Measurements from ENCODE around the gene IL17F. TPM values are rescaled to one million over a fixed set of nuclear protein-coding genes. Genes with fewer than 3 reads are reported as not detected.

Gene IL17F
- total and polyA plus RNA-seq, 4 donors = not detected

DNA sequence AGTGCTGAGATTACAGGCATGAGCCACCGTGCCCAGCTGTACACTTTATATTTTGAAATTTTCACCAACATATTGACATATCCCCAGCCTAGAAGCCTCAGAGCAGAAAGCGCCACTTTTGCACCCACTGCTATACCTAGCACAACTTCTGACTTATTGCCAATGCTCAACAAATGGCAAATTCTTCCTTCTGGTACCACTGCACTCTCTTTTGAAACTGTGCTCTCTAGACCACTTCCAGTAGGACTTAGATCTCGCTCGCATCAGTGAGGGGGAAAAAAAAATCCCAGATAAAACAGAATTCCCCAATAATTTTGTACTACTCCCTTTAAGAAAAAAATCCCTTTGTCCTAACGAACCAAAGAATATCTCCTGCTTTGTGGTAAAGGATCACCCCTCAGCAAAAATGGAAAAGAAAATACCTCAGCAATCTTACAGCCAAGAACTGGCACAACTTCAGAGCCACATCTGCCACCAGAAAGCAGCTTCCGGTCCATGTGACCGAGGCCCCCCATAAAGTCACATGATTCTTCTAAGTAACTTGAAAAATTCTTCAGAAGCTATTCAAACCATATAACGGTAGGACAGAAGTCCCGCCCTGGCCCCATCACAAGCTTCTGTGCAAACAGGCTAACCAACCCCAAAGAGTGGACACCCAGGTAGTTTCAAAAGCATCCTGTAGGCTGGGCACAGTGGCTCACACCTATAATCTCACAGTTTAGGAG is 18.5 kb upstream of the IL17F start:
- Histone ChIP-seq H3K36me3 (ENCODE audit: control insufficient read depth in 4 of 4, insufficient read depth in 3 of 4, low read depth in 1 of 4, low read length in 3 of 4) (peaks cover 6 to 39% (median 18%) of the 10 kb centered on the region in 4 donors), H3K4me1 (ENCODE audit: control insufficient read depth in 4 of 4, insufficient read depth in 4 of 4, low read length in 3 of 4) (no peaks in the 10 kb centered on the region), H3K9me3 (ENCODE audit: control insufficient read depth in 4 of 4, low read length in 3 of 4) (no peaks in the 10 kb centered on the region), H3K27me3 (ENCODE audit: control insufficient read depth in 4 of 4, insufficient read depth in 4 of 4, low read length in 3 of 4) (no peaks in the 10 kb centered on the region), H3K9ac (ENCODE audit: low read depth in 1 of 2, low read length in 2 of 2) (no peak overlapping the region), H3K27ac (ENCODE audit: low read depth in 1 of 2, low read length in 2 of 2) (no peak overlapping the region), H3K4me3 (ENCODE audit: low read depth in 1 of 3, low read length in 3 of 3) (no peak overlapping the region)
- WGBS = 92% methylated on average over 9 of the region's 9 CpGs
- DNase-seq (ENCODE audit: low spot score) = no peak
- TF ChIP-seq GABPA (IDR thresholded peaks at IDR 0.05 in 1 of 2, conservative IDR thresholded peaks at IDR 0.05 in 1 of 2) (no peak), EGR1 (IDR thresholded peaks at IDR 0.05; ENCODE audit: low read depth in 2 of 2) (no peak), ZBTB33 (IDR thresholded peaks at IDR 0.05) (no peak), FOXA1 (IDR thresholded peaks at IDR 0.05) (no peak), RAD21 (IDR thresholded peaks at IDR 0.05) (no peak)

GRCh38 chr6:52261229-52261628 is 16.9 kb upstream of the IL17F start:
- WGBS = 89% methylated on average over 6 of the region's 6 CpGs
- Histone ChIP-seq H3K9ac (ENCODE audit: low read depth in 1 of 2, low read length in 2 of 2) (no peak overlapping the region), H3K9me3 (ENCODE audit: control insufficient read depth in 4 of 4, low read length in 3 of 4) (no peaks in the 10 kb centered on the region), H3K4me3 (ENCODE audit: low read depth in 1 of 3, low read length in 3 of 3) (no peak overlapping the region), H3K36me3 (ENCODE audit: control insufficient read depth in 4 of 4, insufficient read depth in 3 of 4, low read depth in 1 of 4, low read length in 3 of 4) (peaks cover 2 to 26% (median 10%) of the 10 kb centered on the region in 4 donors), H3K4me1 (ENCODE audit: control insufficient read depth in 4 of 4, insufficient read depth in 4 of 4, low read length in 3 of 4) (no peaks in the 10 kb centered on the region), H3K27me3 (ENCODE audit: control insufficient read depth in 4 of 4, insufficient read depth in 4 of 4, low read length in 3 of 4) (no peaks in the 10 kb centered on the region), H3K27ac (ENCODE audit: low read depth in 1 of 2, low read length in 2 of 2) (no peak overlapping the region)
- no peak for DNase-seq (ENCODE audit: low spot score)
- TF ChIP-seq ZBTB33 (IDR thresholded peaks at IDR 0.05) = no peak
- TF ChIP-seq, protein P1, sequence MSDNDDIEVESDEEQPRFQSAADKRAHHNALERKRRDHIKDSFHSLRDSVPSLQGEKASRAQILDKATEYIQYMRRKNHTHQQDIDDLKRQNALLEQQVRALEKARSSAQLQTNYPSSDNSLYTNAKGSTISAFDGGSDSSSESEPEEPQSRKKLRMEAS (IDR thresholded peaks at IDR 0.05) = no peak
- no peak for TF ChIP-seq NR2F2 (IDR thresholded peaks at IDR 0.05)
- no peak for TF ChIP-seq FOXA1 (IDR thresholded peaks at IDR 0.05)
- TF ChIP-seq RXRA (IDR thresholded peaks at IDR 0.05) = no peak
- TF ChIP-seq RAD21 (IDR thresholded peaks at IDR 0.05) = no peak
- TF ChIP-seq CTCF (IDR thresholded peaks at IDR 0.05; ENCODE audit: low read depth, low read length, missing input control) = no peak
- no peak for TF ChIP-seq HNF4A (conservative IDR thresholded peaks at IDR 0.05)
- no peak for TF ChIP-seq HNF4G (IDR thresholded peaks at IDR 0.05)
- TF ChIP-seq YY1 (IDR thresholded peaks at IDR 0.05) = no peak
- TF ChIP-seq EGR1 (IDR thresholded peaks at IDR 0.05; ENCODE audit: low read depth in 2 of 2) = no peak
- TF ChIP-seq, protein P2, sequence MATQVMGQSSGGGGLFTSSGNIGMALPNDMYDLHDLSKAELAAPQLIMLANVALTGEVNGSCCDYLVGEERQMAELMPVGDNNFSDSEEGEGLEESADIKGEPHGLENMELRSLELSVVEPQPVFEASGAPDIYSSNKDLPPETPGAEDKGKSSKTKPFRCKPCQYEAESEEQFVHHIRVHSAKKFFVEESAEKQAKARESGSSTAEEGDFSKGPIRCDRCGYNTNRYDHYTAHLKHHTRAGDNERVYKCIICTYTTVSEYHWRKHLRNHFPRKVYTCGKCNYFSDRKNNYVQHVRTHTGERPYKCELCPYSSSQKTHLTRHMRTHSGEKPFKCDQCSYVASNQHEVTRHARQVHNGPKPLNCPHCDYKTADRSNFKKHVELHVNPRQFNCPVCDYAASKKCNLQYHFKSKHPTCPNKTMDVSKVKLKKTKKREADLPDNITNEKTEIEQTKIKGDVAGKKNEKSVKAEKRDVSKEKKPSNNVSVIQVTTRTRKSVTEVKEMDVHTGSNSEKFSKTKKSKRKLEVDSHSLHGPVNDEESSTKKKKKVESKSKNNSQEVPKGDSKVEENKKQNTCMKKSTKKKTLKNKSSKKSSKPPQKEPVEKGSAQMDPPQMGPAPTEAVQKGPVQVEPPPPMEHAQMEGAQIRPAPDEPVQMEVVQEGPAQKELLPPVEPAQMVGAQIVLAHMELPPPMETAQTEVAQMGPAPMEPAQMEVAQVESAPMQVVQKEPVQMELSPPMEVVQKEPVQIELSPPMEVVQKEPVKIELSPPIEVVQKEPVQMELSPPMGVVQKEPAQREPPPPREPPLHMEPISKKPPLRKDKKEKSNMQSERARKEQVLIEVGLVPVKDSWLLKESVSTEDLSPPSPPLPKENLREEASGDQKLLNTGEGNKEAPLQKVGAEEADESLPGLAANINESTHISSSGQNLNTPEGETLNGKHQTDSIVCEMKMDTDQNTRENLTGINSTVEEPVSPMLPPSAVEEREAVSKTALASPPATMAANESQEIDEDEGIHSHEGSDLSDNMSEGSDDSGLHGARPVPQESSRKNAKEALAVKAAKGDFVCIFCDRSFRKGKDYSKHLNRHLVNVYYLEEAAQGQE (IDR thresholded peaks at IDR 0.05) = no peak
- no peak for TF ChIP-seq TAF1 (conservative IDR thresholded peaks at IDR 0.05)
- TF ChIP-seq SP1 (IDR thresholded peaks at IDR 0.05) = no peak
- TF ChIP-seq JUND (IDR thresholded peaks at IDR 0.05) = no peak
- TF ChIP-seq ATF3 (IDR thresholded peaks at IDR 0.05) = no peak

All from liver (tissue), 9 donors.